DMS153 treated with DMSO at 0.1 percent for 48 hours (cell line): ENCODE results near the gene ANGPT4.
A peak's percentile ranks its signal among the peaks of the same experiment; 100 is the strongest.

ENCODE experiments used
- DNase-seq: peaks from one replicate; lab custom pipeline; 2025; ENCODE audit not compliant: unreplicated experiment; lab: John Stamatoyannopoulos, UW

Gene ANGPT4, protein sequence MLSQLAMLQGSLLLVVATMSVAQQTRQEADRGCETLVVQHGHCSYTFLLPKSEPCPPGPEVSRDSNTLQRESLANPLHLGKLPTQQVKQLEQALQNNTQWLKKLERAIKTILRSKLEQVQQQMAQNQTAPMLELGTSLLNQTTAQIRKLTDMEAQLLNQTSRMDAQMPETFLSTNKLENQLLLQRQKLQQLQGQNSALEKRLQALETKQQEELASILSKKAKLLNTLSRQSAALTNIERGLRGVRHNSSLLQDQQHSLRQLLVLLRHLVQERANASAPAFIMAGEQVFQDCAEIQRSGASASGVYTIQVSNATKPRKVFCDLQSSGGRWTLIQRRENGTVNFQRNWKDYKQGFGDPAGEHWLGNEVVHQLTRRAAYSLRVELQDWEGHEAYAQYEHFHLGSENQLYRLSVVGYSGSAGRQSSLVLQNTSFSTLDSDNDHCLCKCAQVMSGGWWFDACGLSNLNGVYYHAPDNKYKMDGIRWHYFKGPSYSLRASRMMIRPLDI

GRCh38 chr20:916125-916799, at the start of gene ANGPT4:
Gene ANGPT4 (minus strand): TSS chr20:916334. CDS start chr20:916214, 120 bp downstream.
- DNase-seq = no peak

- DNase-seq = no peak
These were observed 47.7 kb upstream of the ANGPT4 start for GRCh38 chr20:963795-964194.

DNA sequence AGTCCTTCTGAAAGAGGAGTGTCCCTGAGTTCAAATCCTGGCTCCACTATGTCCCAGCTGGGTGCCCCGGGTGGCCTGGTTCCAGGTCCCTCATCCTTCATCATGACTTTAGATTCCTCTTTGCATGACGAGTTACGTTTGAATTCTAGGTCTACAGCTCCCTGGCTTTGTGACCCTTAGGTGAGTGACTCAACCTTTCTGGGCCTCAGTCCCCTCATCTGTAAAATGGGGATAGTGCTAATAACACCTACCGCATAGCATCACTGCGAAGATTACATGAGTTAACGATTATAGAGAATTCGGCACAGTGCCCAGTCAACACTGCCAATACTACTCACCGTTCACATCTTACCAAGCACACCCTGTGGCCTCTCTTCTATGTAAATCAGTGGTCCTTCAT, 46.5 kb upstream of the ANGPT4 start:
- no peak for DNase-seq

GRCh38 chr20:962223-962622, 46.1 kb upstream of the ANGPT4 start:
- no peak for DNase-seq

GRCh38 chr20:961768-962167, 45.6 kb upstream of the ANGPT4 start:
- no peak for DNase-seq

DNA sequence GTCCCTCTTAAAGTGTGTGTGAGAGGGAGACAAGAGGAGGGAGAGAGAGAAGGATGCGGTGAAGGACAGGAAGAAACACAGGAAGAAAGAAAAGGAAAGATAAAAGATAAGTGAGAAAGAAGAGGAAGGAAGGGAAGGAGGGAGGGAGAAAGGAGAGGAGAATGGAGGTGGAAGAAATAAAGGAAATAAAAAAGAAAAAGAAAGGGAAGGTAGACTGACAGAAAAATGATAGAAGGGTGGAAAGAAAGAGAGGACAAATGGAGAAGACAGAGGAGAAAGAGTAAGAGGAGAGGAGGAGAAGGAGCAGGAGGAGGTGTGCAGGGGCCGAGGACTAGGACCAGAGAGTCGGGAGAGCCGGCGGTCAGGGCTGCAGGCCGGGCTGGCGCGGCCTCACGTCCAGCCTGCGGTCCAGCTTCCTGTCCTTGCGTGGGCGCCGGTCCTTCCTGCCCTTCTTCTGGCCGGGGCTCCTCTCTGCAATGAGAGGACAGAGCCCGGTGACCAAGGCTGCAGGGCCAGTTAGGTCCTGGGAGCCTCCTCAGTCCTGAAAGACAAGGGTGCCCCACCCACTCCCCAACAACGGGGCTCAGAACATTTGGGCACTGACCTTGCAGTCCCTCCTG, 44.0 kb upstream of the ANGPT4 start:
- DNase-seq = no peak

DNA sequence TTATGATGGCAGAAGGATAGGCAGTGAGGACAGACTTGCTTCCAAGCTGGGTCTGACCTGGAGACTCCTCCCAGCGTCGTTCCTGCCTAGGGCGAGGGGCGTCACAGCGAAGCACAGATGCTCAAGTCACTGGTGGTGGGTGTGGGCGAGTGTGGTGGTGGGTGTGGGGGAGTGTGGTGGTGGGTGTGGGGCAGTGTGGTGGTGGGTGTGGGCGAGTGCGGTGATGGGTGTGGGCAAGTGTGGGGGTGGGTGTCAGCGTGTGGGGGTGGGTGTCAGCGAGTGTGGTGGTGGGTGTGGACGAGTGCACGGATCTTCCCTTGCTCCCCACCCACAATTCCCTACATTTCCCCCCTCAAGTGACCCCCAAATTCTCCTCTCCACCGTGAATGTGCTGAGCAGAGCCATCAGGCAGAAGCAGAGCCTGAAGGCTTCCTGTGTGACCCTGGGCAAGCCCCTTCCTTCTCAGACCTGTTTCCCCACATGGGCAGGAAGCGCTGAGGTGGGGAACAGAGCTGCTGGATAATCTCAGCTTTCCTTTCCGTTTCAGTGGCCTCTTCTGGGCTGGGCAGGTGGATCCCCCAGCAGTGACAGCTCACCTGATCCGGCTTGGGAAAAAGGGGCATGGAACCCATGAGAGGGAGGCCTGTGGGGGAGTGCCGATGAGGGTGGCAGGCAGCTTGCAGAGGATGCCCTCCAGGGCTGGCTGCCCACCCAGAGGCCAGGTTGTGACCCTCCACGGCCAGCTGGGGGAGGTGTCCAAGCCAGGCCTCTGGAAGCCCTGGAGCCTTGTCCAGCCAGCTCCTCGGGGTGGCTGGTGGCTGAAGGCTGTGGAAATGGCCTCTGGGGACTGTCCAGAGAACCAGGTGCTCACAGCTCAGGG, 43.0 kb upstream of the ANGPT4 start:
- no peak for DNase-seq

DNA sequence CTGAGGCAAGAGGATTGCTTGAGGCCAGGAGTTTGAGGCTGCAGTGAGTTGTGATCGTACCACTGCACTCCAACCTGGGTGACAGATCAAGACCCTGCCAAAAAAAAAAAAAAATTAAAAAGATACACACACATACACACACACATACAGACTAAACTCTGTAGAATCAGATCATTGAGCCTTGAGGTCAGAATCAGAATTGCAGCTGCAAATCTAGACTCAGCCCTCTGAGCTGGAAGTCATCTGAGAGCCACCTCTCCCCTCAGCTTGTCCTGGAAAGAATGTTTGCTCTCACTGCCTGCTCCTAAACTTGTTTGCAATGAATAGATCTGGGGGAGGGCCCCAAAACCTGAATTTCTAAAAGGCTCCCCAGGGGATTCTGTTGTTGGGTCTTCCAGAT, 41.4 kb upstream of the ANGPT4 start:
- no peak for DNase-seq

DNA sequence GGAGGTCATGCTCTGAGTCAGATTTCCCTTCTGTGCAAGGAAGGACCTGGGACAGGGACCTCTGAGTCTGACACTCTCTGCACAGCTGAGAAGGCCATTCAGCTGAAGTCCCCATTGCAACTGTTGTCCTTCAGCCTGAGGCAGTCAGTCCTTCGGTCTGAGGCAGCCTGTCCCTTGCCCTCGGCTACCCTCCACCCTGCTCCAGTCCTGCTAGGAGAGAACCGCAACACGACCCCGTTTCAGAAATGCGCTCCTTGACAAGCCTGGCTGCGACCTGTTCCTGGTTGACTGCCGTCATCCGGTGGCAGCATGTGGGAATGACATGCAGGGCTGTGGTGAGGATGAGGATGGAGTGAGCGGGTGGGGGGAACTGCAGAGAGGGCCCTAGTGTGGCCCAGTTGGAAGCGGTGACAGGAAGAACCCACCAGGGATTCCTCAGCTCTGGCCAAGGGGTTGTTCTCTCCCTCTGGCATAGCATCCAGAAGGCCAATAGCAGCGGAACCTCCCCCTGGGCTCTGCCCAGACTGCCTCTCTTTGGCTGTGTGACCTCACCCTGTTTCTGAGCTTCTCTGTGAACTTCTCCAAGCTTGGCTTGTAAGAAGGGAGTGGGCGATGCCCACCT, 40.3 kb upstream of the ANGPT4 start:
- peak; percentile 7 for DNase-seq

GRCh38 chr20:955656-956055, 39.5 kb upstream of the ANGPT4 start:
- DNase-seq = no peak

DNA sequence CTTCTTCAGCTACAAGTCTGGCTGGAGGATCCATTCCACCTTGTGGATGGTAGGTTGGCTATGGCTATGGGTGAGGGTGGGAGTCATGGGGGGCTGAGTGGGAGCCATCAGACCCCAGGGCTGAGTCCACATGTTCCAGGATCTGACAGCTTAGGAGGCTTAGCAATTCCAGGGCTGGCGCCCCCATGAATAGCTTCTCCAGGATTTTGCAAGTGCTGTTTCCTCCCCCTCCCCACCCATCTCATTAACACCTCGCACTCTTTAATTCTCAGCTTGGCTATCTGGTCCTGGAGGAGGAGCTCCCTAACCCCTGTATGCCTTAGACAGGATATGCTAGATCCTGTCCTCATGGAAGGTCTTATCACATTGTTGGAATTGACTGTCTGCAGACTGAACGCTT, 39.0 kb upstream of the ANGPT4 start:
- DNase-seq = no peak

DNA sequence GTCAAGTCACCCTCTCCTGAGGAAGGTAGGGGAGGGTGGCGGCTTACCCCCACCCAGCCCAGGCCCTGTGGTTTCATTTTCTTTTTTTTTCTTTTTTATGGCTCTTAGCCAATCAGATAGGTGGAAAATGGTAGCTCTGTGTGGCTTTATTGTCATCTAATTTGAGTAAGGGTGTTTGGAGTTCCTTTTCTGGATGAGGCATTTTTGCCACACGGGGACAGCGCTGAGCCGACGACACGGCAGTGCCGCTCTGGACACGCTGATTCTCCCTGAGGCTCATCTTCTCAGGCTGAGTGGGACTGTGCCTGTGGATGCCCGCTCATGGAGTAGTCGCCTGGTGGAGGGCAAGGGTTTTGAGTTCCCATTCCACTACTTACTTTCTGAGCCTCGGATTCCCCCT, 37.6 kb upstream of the ANGPT4 start:
- DNase-seq = no peak

DNA sequence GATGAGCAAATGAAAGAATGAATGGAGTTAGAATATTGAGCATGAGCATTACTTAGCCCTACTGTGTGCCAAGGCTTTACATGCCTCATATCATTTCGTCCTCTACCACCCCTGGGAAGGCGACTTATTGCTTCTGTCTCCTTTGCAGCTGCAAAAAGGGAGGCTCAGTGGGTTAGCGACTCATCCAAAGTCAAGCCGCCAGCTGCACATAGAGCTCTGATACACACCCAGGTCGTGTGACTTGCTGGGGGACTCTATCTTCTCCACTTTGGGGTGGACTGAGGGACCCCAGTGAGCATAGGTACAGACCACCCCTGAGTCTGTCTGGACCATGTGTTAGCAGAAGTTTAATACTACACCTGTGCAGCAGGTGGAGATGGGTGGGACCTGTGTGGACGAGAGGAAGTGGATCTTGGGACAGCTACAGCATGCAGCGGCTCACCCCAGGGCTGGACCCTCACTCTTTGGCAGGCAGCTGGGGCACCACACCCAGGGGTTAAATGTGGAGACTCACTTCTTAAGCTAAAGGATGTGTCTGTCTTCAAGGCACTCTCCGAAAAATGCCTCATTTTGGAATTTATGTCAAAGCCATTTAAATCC, 36.2 kb upstream of the ANGPT4 start:
- DNase-seq = no peak

GRCh38 chr20:951384-952169, 35.4 kb upstream of the ANGPT4 start:
- DNase-seq = no peak

DNA sequence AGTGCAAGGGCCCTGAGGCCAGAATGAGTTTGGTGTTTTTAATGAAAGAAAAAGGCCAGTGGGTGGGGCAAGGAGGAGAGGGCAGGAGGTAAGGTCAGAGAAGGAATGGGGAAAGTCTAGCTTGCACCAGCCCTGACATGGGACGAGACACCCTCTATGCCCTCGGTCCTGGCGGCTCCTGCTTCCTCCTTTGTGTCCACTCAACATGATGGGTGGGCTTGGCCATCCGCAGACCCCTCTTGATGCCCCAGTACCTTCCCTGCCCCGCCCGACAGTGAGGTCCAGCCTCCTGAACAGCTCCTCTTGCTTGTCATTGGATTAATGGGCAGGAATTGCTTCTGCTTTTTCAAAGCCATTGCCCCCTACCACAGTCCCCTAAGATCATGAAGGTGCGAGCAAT, 33.6 kb upstream of the ANGPT4 start:
- DNase-seq = no peak

GRCh38 chr20:946826-947225, 30.7 kb upstream of the ANGPT4 start:
- no peak for DNase-seq

DNA sequence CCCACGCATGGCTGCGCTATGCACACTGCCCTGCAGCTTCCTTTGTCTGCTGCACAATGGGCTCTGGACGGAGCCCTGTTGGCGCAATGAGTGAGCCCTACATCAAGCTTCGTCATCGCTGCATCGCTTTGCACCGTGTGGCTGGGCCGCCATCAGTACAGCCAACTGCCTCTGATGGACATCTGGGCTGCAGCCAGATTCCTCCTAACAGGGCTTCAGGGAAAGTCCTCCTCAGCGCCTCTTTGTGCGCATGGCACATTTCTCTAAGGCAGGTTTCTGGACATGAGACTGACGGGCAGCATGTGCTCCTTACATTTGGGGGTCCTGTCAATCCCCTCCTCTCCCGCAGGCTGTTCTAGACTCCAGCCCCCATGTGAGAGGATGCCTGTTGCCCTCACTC, 29.7 kb upstream of the ANGPT4 start:
- no peak for DNase-seq

GRCh38 chr20:944774-945410, 28.8 kb upstream of the ANGPT4 start:
- no peak for DNase-seq

GRCh38 chr20:944148-944547, 28.0 kb upstream of the ANGPT4 start:
- DNase-seq = no peak
